Thyroid gland (tissue), 4 donors: Measurements from ENCODE around the gene PITPNC1.

ENCODE experiments used
- POLR2A ChIP-seq, 2 donors: fragments of 450-650 bp; IDR thresholded peaks; one replicate each; pipeline ENCODE4 v1.6.1; 2017; ENCODE audit warnings: antibody characterized with exemption in 2 of 2, mild to moderate bottlenecking in 2 of 2, moderate library complexity in 1 of 2
- TF ChIP-seq, protein P1 (sequence below), 6 experiments: fragments of 200-600 bp in 3 of 6; fragments of 450-650 bp in 3 of 6; sonication (generic) in 3 of 6; IDR thresholded peaks; one replicate each; pipeline ENCODE4 v1.5.1; 2016 to 2019; ENCODE audit warnings: antibody characterized with exemption in 6 of 6, mild to moderate bottlenecking in 2 of 6, inconsistent platforms in 1 of 6, moderate library complexity in 1 of 6

DNA sequence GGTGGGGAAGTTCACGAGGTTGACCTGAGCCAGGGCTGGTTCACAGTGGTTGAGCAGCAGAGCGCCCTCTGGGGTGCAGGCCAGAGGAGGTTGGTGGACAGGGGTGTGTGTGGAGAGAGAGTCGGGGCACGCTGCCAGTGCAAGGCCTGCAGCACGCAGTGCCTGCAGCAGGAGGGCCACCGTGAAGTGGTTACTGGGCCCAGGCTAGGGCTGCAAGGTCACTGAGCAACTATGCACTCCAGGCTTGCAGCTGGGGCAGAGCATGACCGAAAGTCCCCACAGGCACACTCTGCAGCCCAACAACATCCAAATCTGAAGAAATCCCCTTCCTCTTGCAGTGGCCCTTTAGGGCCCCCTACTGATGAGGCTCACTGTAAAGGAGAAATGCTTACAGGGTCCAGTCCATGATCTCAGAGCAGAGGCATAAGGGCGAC is 251.5 kb downstream of the PITPNC1 start:
- TF ChIP-seq, protein P1, sequence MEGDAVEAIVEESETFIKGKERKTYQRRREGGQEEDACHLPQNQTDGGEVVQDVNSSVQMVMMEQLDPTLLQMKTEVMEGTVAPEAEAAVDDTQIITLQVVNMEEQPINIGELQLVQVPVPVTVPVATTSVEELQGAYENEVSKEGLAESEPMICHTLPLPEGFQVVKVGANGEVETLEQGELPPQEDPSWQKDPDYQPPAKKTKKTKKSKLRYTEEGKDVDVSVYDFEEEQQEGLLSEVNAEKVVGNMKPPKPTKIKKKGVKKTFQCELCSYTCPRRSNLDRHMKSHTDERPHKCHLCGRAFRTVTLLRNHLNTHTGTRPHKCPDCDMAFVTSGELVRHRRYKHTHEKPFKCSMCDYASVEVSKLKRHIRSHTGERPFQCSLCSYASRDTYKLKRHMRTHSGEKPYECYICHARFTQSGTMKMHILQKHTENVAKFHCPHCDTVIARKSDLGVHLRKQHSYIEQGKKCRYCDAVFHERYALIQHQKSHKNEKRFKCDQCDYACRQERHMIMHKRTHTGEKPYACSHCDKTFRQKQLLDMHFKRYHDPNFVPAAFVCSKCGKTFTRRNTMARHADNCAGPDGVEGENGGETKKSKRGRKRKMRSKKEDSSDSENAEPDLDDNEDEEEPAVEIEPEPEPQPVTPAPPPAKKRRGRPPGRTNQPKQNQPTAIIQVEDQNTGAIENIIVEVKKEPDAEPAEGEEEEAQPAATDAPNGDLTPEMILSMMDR (IDR thresholded peaks at IDR 0.05) = peak in 3 of 6 experiments; percentile 21 to 39 (median 32)
- TF ChIP-seq POLR2A (IDR thresholded peaks at IDR 0.05) = no peak
